Measurements from ENCODE around the gene KIAA1210. TPM values are rescaled to one million over a fixed set of nuclear protein-coding genes. Genes with fewer than 3 reads are reported as not detected.

KIAA1210 gene
- total and polyA plus RNA-seq, 10 of the 15 experiments (the other 5 are each of a cell fraction or from before 2014, with no cell fraction given) = 0.01 TPM; not detected in 9

- no peak for TF ChIP-seq MXI1 (IDR thresholded peaks at IDR 0.05; ENCODE audit: low read depth, low read length)
- no peak for TF ChIP-seq GATAD2B (conservative IDR thresholded peaks at IDR 0.05; ENCODE audit: low read depth)
- TF ChIP-seq ZNF217 (IDR thresholded peaks at IDR 0.05) = no peak
- TF ChIP-seq REST (IDR thresholded peaks at IDR 0.05; ENCODE audit: low read depth, low read length) = no peak
- TF ChIP-seq ZNF24 (IDR thresholded peaks at IDR 0.05) = no peak
Observed at GRCh38 chrX:119158226-119158625, 30.6 kb upstream of the KIAA1210 start (continued).

- H3K36me3 ChIP-seq (ENCODE audit: control insufficient read depth in 2 of 2, insufficient read depth in 2 of 2, low read length in 1 of 2) = no peaks in the 10 kb centered on the region
- H3K9ac ChIP-seq (ENCODE audit: control insufficient read depth, insufficient read depth, low read length) = no peak overlapping the region
- H3K27ac ChIP-seq (ENCODE audit: control insufficient read depth, insufficient read depth) = no peak overlapping the region
- no peak overlapping the region for H2AFZ ChIP-seq (ENCODE audit: control insufficient read depth, low read depth, low read length)
- no peaks in the 10 kb centered on the region for H3K4me1 ChIP-seq (ENCODE audit: control insufficient read depth, insufficient read depth, low read length)
- H3K27me3 ChIP-seq (replicated peaks in 1 of 2; ENCODE audit: control insufficient read depth in 2 of 2, insufficient read depth in 2 of 2, low read length in 1 of 2) = no peaks in the 10 kb centered on the region
- intact Hi-C loops (cut with micrococcal nuclease; ENCODE audit: unreplicated experiment) = no loop called here
- H3K4me3 ChIP-seq = no peak overlapping the region
- ChIA-PET CTCF (no interaction called here), SMC1A (ENCODE audit: uncharacterized antibody, unreplicated experiment) (interaction anchor here (0.7 kb wide), 1 partner anchor 1895 kb away, joined by 3 read pairs; no protein-coding TSS in a partner anchor), POLR2A (no interaction called here), RAD21 (ENCODE audit: unreplicated experiment) (no interaction called here)
- H3K9me3 ChIP-seq (replicated peaks; ENCODE audit: control insufficient read depth, insufficient read depth, low read length) = no peaks in the 10 kb centered on the region
- in situ Hi-C loops (cut with MboI) = no loop called here
- H4K20me1 ChIP-seq (ENCODE audit: control insufficient read depth, insufficient read depth) = no peaks in the 10 kb centered on the region
- no peak overlapping the region for H3K4me2 ChIP-seq (ENCODE audit: control insufficient read depth, insufficient read depth)
- FAIRE-seq (no peak), DNase-seq (ENCODE audit: low read depth, low spot score) (no peak), ATAC-seq (no peak)
- no peaks in the 10 kb centered on the region for H3K79me2 ChIP-seq (ENCODE audit: control insufficient read depth, insufficient read depth, low read length)
- BruUV-seq (replicated peaks) = no TSS peak
- 42% methylated on average over 1 of the region's 1 CpG for WGBS (ENCODE audit: insufficient coverage, insufficient replicate concordance, low lambda C conversion rate, missing lambda C conversion rate)
- TF ChIP-seq NFIC (IDR thresholded peaks at IDR 0.05; ENCODE audit: low read depth, low read length) (no peak), MLLT1 (IDR thresholded peaks at IDR 0.05) (no peak), ATF7 (IDR thresholded peaks at IDR 0.05; ENCODE audit: low read depth) (no peak), STAT1 (conservative IDR thresholded peaks at IDR 0.05) (no peak), NFXL1 (IDR thresholded peaks at IDR 0.05; ENCODE audit: borderline replicate concordance) (no peak), REST (IDR thresholded peaks at IDR 0.05; ENCODE audit: low read depth, low read length) (no peak), E4F1 (IDR thresholded peaks at IDR 0.05; ENCODE audit: borderline replicate concordance, partially characterized antibody) (no peak), WRNIP1 (IDR thresholded peaks at IDR 0.05; ENCODE audit: borderline replicate concordance, low read depth, low read length) (no peak)
Observed at GRCh38 chrX:119156241-119156640, 28.6 kb upstream of the KIAA1210 start.
